Brain pericyte (primary cell): Measurements from ENCODE around the gene ONECUT3.
"Not testable (repeated sequence)": the region's sequence is repeated elsewhere in the genome, so short reads cannot be mapped to it uniquely, and the experiment has no call there.

ENCODE experiments used
- DNase-seq: peaks from one replicate; pipeline ENCODE4 v3.0.0-alpha.2; 2012; ENCODE audit warnings: low read depth, low spot score

Gene ONECUT3

DNA sequence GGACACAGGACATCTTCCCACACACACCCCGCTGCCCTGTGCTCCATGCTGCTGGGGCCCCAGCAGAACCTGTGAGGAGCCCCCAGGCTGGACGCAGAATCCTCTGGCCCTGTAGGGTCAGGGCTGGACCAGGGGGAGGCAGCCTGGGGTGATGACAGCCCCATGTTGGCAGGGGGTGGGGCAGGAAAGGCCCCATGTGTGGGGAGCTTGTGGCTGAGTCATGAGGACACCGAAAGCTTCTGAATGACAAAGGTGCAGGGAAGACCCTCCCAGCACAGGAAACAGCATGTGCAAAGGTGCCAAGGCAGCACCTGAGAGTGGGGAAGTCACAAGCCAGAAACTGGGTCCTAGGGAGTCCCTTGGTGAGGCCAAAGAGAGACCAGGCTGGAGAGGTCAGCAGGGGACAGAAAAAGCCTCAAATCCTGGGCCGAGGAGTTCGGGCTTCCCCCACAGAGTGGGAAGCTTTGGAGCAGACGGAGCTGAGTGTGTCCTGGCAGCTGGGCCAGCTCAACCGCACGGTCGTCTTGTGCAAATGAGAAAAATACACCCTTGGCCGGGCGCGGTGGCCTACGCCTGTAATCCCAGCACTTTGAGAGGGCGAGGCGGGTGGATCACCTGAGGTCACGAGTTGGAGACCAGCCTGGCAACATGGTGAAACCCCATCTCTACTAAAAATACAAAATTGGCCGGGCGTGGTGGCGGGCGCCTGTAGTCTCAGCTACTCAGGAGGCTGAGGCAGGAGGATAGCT, 41.3 kb downstream of the ONECUT3 start:
- DNase-seq = no peak

GRCh38 chr19:1796395-1797142, 43.3 kb downstream of the ONECUT3 start:
- DNase-seq = no peak

DNA sequence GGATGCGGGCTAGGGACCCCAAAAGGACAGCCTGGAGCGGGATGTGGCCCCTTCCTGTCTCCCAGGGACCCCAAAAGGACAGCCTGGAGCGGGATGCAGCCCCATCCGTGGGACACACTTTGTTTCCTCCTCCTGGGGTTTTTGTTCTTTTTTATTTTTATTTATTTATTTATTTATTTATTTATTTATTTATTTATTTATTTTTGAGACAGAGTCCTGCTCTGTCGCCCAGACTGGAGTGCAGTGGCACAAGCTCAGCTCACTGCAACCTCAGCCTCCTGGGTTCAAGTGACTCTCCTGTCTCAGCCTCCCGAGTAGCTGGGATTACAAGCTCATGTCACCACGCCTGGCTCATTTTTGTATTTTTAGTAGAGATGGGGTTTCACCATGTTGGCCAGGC, 44.0 kb downstream of the ONECUT3 start:
- not testable (repeated sequence) for DNase-seq

GRCh38 chr19:1799695-1800342, 46.5 kb downstream of the ONECUT3 start:
- DNase-seq = no peak

DNA sequence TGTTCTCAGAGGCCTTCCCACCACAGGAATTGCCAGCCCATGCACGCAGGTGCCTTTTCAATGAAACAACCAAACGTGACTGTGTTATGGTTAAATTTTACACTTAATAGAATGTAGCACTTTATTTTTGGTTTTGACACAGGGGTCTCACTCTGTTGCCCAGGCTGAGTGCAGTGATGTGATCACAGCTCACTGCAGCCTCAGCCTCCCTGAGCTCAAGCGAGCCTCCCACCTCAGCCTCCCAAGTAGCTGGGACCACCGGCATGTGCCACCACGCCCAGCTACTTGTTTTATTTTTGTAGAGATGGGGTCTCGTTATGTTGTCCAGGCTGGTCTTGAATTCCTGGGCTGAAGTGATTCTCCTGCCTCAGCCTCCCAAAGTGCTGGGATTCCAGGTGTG, 51.6 kb downstream of the ONECUT3 start:
- DNase-seq = no peak

GRCh38 chr19:1805401-1806183, 52.3 kb downstream of the ONECUT3 start:
- no peak for DNase-seq

- DNase-seq = no peak
Measured at GRCh38 chr19:1806184-1807029, 53.1 kb downstream of the ONECUT3 start.

DNA sequence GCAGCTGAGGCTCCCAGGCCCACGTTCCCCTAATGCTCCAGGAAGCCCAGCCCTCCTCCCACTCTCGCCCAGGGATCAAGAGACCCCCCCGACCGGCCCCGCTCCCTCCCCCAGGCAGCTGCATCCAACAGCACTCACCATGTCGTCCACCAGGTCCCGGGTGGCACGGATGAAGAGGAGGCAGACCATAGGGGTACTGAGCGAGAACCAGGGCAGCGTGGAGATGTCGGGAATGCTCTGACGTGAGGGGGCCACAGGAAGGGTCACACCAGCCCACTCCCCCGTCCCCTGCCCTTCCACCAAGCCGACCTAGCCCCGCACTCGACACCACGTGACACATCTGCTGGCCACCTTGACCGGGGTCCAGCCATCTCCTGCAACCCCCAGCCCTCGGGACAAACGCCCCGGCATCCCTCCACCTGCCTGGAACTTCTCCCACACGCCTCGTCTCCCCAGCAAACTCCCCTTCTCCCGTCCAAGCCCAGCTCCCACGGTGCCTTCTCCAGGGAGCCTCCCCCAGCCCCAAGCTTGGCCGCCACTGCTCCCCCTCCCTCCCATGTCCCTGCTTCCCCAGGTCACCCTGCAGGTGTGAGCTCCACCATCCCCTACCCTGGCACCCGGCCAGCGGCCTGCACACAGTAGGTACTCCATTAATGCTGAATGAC, 53.9 kb downstream of the ONECUT3 start:
- no peak for DNase-seq

DNA sequence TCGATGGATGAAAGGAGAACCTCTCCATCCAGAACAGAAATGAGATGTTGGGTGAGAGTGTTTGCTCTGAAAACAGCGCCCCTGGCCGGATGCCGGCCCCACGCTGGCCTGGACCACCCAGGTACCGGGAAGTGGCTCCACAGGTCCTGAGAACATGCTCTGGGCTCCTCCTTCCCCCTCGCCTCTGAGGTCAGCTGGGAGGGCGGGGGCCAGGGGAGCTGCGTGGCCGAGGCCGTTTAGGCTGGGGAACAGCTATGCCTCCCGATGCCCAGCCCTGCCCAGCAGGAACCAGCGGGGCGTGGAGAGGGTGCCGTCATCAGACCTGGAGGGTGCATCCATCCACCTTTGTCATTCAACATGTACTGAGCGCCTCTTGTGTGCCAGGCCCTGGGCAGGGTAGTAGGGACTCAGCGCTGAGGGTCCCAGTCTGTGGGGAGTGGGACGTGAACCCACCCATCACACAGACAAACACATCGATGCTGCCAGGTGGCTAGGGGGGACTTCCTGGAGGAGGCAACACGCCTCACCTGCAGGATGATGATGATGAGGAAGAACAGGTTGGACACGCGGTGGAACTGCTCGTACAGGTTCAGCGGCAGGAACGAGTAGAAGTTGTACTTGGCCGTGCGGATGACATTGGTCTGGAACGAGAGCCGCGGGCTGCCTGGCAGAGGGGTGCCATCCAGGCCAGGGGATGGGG, 54.5 kb downstream of the ONECUT3 start:
- DNase-seq = no peak

GRCh38 chr19:1808395-1808731, 55.1 kb downstream of the ONECUT3 start:
- no peak for DNase-seq

- no peak for DNase-seq
Measured at GRCh38 chr19:1809678-1810077, 56.4 kb downstream of the ONECUT3 start.

- DNase-seq = no peak
Measured at GRCh38 chr19:1810439-1811160, 57.3 kb downstream of the ONECUT3 start.

DNA sequence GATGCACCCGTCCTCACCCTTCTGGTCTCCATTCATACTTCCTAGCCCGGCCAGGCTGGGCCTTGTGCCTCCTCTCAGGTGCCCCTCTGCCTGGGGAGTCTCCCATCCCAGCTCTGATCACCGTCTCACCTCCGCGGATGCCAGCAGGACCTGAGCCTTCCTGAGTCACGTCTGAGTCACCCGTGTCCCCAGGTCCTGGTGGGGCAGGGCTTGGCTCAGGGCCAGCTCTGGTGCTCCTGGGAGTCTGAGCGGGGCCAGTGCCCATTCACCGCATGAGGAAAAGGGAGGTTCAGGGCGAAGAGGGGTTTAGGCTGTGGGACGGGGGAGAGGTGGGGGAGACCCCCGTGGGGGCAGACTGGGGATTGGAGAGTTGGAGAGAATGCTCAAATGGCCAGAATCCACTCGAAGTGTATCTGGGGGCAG, 58.2 kb downstream of the ONECUT3 start:
- DNase-seq = no peak

- no peak for DNase-seq
Measured at GRCh38 chr19:1811942-1812425, 58.7 kb downstream of the ONECUT3 start, which contains the start of gene ATP8B3. TSS of gene ATP8B3 (minus strand) at chr19:1812276. CDS start at chr19:1811736, 540 bp downstream.

- DNase-seq = peak; percentile 69
Measured at GRCh38 chr19:1812426-1813191, 59.3 kb downstream of the ONECUT3 start.

- no peak for DNase-seq
Measured at GRCh38 chr19:1813192-1814182, 60.2 kb downstream of the ONECUT3 start.

GRCh38 chr19:1814391-1814790, 61.1 kb downstream of the ONECUT3 start:
- DNase-seq = no peak
